OCI-M2 (cell line): ENCODE measurements around the gene TWF1.
"Not testable (repeated sequence)": the region's sequence is repeated elsewhere in the genome, so short reads cannot be mapped to it uniquely, and the experiment has no call there.

Experiments
- DNase-seq: peaks from one replicate; lab custom pipeline; 2025; ENCODE audit not compliant: unreplicated experiment; lab: John Stamatoyannopoulos, UW

The TWF1 gene

GRCh38 chr12:43805860-43806736, at the start of gene TWF1:
Gene TWF1 (minus strand): TSS chr12:43806317. CDS start chr12:43806245, 72 bp downstream.
- no peak for DNase-seq

- DNase-seq, result no peak
Observed at GRCh38 chr12:43852744-43853143, 46.6 kb upstream of the TWF1 start.

GRCh38 chr12:43848786-43849185, 42.7 kb upstream of the TWF1 start:
- no peak for DNase-seq

GRCh38 chr12:43848226-43848507, 42.0 kb upstream of the TWF1 start:
- no peak for DNase-seq

- DNase-seq, result not testable (repeated sequence)
Observed at GRCh38 chr12:43847425-43848225, 41.5 kb upstream of the TWF1 start.

- DNase-seq, result no peak
Observed at GRCh38 chr12:43842259-43842658, 36.1 kb upstream of the TWF1 start.

- DNase-seq, result no peak
Observed at GRCh38 chr12:43841253-43841652, 35.1 kb upstream of the TWF1 start.

- no peak for DNase-seq
Observed at GRCh38 chr12:43840338-43840737, 34.2 kb upstream of the TWF1 start.

- DNase-seq, result no peak
Observed at GRCh38 chr12:43836475-43836989, 30.4 kb upstream of the TWF1 start.

- DNase-seq, result no peak
Observed at GRCh38 chr12:43835656-43836474, 29.7 kb upstream of the TWF1 start, which contains the start of gene TMEM117. Gene TMEM117 (plus strand): TSS chr12:43836081.

- no peak for DNase-seq
Observed at GRCh38 chr12:43835264-43835655, 29.1 kb upstream of the TWF1 start.

- DNase-seq, result no peak
Observed at GRCh38 chr12:43832463-43833168, 26.5 kb upstream of the TWF1 start.

GRCh38 chr12:43827093-43827492, 21.0 kb upstream of the TWF1 start:
- no peak for DNase-seq

GRCh38 chr12:43826681-43827080, 20.6 kb upstream of the TWF1 start:
- no peak for DNase-seq

- no peak for DNase-seq
Observed at GRCh38 chr12:43824207-43824775, 18.2 kb upstream of the TWF1 start.

GRCh38 chr12:43816168-43816567, 10.1 kb upstream of the TWF1 start:
- no peak for DNase-seq

- DNase-seq, result no peak
Observed at GRCh38 chr12:43815416-43815815, 9.3 kb upstream of the TWF1 start.

GRCh38 chr12:43812926-43813325, 6.8 kb upstream of the TWF1 start:
- no peak for DNase-seq

- no peak for DNase-seq
Observed at GRCh38 chr12:43812057-43812456, 5.9 kb upstream of the TWF1 start.

GRCh38 chr12:43807386-43807785, 1.3 kb upstream of the TWF1 start:
- no peak for DNase-seq
